Loucy (cell line): Measurements from ENCODE around the gene DIDO1.
A peak's percentile ranks its signal among the peaks of the same experiment; 100 is the strongest.

Source experiments
- H2AFZ ChIP-seq: fragments of 200-600 bp; sonication (generic); 2 replicates; pipeline ENCODE4 v1.6.0; 2016; ENCODE audit warnings: antibody characterized with exemption, mild to moderate bottlenecking, low read length, moderate library complexity
- H3F3A ChIP-seq: fragments of 200-600 bp; 2 replicates; pipeline ENCODE4 v1.6.0; 2016; ENCODE audit warnings: antibody characterized with exemption, low read depth, mild to moderate bottlenecking
- H3K27me3 ChIP-seq: fragments of 200-600 bp; sonication (generic); 2 replicates; pipeline ENCODE4 v1.6.1; 2014; ENCODE audit warnings: low read length, mild to moderate bottlenecking; ENCODE audit not compliant: insufficient read depth, poor library complexity, severe bottlenecking
- H3K36me3 ChIP-seq: fragments of 200-600 bp; sonication (generic); 2 replicates; pipeline ENCODE4 v1.6.1; 2016; ENCODE audit warnings: low read length; ENCODE audit not compliant: insufficient read depth
- H3K4me1 ChIP-seq: fragments of 200-600 bp; sonication (generic); 2 replicates; pipeline ENCODE4 v1.5.1; 2014; ENCODE audit warnings: low read length, mild to moderate bottlenecking; ENCODE audit not compliant: insufficient read depth, poor library complexity, severe bottlenecking
- H3K4me2 ChIP-seq: fragments of 200-600 bp; sonication (generic); 2 replicates; pipeline ENCODE4 v1.6.0; 2014; ENCODE audit warnings: antibody characterized with exemption, low read length, low read depth, mild to moderate bottlenecking; ENCODE audit not compliant: poor library complexity, severe bottlenecking
- H3K4me3 ChIP-seq: fragments of 200-600 bp; sonication (generic); 2 replicates; pipeline ENCODE4 v1.5.1; 2014; ENCODE audit warnings: low read length, mild to moderate bottlenecking, mixed read lengths; ENCODE audit not compliant: poor library complexity, severe bottlenecking
- H3K79me2 ChIP-seq: fragments of 200-600 bp; sonication (generic); 2 replicates; pipeline ENCODE4 v1.6.1; 2014; ENCODE audit warnings: low read length; ENCODE audit not compliant: insufficient read depth
- H3K9ac ChIP-seq: fragments of 200-600 bp; sonication (generic); 2 replicates; pipeline ENCODE4 v1.6.0; 2014; ENCODE audit warnings: mild to moderate bottlenecking, low read depth, low read length, moderate library complexity; ENCODE audit not compliant: poor library complexity, severe bottlenecking
- H3K9me2 ChIP-seq: fragments of 200-600 bp; sonication (generic); replicated peaks from 2 replicates; pipeline ENCODE4 v1.6.1; 2016; ENCODE audit warnings: low read depth, low read length, mixed read lengths
- H3K9me3 ChIP-seq: fragments of 200-600 bp; sonication (generic); 2 replicates; pipeline ENCODE4 v1.6.1; 2014; ENCODE audit warnings: mild to moderate bottlenecking, antibody characterized with exemption, low read length, low read depth; ENCODE audit not compliant: insufficient read depth
- H4K20me1 ChIP-seq: fragments of 200-600 bp; sonication (generic); 2 replicates; pipeline ENCODE4 v1.6.0; 2014; ENCODE audit warnings: antibody characterized with exemption, low read length, mild to moderate bottlenecking; ENCODE audit not compliant: insufficient read depth, poor library complexity, severe bottlenecking
- CTCF ChIP-seq: fragments of 200-600 bp; sonication (generic); conservative IDR thresholded peaks from 2 replicates; pipeline ENCODE4 v1.5.1; 2014; ENCODE audit warnings: mild to moderate bottlenecking, antibody characterized with exemption, low read length
- EZH2phosphoT487 ChIP-seq: fragments of 200-600 bp; IDR thresholded peaks from 2 replicates; pipeline ENCODE4 v1.6.1; 2018; ENCODE audit warnings: antibody characterized with exemption, mild to moderate bottlenecking, moderate library complexity, borderline replicate concordance

DIDO1 gene

DNA sequence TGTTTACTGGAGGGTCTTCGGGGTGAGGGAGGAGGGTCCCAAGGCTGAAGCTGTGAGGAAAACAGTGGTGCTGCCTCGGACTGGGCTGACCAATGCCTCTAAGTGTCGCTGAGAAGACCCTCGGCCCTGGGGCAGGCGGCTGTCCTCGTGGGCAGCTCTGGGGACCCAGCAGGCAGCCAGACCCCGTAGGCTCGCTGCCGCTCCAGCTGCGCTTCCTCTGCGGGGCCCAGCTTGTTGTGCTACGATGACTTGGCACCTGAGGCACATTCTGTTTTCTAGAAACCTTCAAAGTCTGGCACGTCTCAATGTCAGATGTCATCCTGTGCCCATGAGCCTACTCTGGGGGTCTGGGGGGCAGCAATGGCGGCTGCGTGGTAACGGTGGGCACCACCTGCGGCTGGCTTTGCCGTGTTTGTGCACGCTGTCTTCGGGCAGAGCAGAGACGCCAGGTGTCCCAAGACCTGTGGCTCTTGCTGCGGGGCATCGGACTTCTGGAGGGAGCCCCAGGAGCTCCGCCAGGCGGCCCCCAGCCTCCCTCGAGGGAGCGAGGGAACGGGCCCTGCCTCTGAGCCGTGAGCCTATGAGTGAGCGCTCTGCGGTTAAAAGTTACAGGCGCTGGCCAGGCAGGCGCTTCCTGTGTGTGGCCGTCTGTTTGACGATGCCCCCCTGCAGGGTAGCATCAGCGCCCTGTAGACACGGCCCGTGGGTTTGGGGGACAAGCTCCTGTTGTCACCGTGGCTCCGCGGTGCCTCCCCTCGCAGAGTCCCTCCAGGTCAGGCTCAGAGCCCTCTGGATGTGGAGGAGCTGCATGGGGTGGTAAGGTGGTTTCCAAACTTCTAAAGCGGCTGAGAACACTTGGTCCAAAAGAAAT is 33.0 kb upstream of the DIDO1 start:
- TF ChIP-seq EZH2phosphoT487 (no peak), CTCF (no peak; the same call in 1 of the 2 replicates)
- Histone ChIP-seq H3K9me3 (no peaks in the 10 kb centered on the region), H3K4me1 (peaks cover 57% of the 10 kb centered on the region), H3F3A (peaks cover 5% of the 10 kb centered on the region), H3K9ac (peak overlapping the region; percentile 74), H3K79me2 (peaks cover 58% of the 10 kb centered on the region), H4K20me1 (no peaks in the 10 kb centered on the region), H3K36me3 (peaks cover 13% of the 10 kb centered on the region; the same call in 1 of the 2 replicates), H3K4me3 (peak overlapping the region; percentile 67), H3K27me3 (no peaks in the 10 kb centered on the region), H3K9me2 (no peaks in the 10 kb centered on the region), H3K4me2 (peak overlapping the region; percentile 75), H2AFZ (no peak overlapping the region)

GRCh38 chr20:62958388-62959100 is 32.2 kb upstream of the DIDO1 start:
- Histone ChIP-seq H3F3A (peaks cover 7% of the 10 kb centered on the region), H3K4me2 (peak overlapping the region; percentile 75), H3K27me3 (no peaks in the 10 kb centered on the region), H2AFZ (no peak overlapping the region), H3K4me3 (peak overlapping the region; percentile 67), H3K36me3 (peaks cover 5% of the 10 kb centered on the region; the same call in 1 of the 2 replicates), H3K9me2 (no peaks in the 10 kb centered on the region), H3K9ac (peak overlapping the region; percentile 74), H4K20me1 (no peaks in the 10 kb centered on the region), H3K4me1 (peaks cover 61% of the 10 kb centered on the region), H3K9me3 (no peaks in the 10 kb centered on the region), H3K79me2 (peaks cover 55% of the 10 kb centered on the region)
- no peak for TF ChIP-seq CTCF
- TF ChIP-seq EZH2phosphoT487 = no peak

DNA sequence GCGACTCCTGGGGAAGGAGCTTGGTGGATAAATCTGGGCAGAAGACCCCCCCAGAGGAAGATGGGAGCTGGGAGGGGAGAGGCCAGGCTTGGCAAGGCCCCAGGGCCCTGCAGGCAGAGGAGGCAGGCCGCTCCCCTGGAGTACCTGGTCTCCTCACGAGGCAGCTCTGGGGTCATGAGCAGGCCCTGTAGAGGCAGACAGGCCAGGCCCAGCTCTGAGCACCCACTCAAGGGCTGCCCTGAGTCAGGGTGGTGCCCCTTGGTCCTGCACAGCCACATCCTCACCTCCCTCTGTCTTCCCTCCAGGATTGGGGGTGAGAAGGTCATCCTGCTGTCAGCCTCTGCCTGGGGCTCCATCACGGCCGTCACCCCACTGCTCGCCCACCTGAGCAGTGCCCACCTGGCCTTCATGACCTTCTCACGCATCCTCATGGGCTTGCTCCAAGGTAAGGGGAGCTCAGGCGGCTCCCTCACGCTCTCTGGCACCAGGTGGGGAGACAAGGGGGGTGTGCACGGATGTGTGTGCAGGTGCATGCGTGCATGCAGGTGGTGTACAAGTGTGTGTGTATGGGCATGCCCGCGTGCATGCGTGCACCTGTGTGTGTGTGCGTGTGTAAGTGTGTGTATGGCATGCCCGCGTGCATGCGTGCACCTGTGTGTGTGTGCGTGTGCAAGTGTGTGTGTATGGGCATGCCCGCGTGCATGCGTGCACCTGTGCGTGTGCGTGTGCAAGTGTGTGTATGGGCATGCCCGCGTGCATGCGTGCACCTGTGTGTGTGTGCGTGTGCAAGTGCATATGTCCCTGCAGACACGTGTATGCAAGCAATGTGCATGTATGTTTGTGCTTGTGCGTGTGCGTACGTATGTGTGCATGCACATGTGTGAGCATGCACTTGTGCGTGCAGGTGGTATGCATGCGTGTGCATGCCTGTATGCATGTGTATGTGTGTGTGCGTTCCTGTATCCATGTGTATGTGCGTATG is 31.1 kb upstream of the DIDO1 start:
- TF ChIP-seq EZH2phosphoT487 (no peak), CTCF (no peak)
- H3F3A ChIP-seq = peaks cover 14% of the 10 kb centered on the region
- H3K4me1 ChIP-seq = peaks cover 69% of the 10 kb centered on the region
- H3K9ac ChIP-seq = no peak overlapping the region
- H3K27me3 ChIP-seq = no peaks in the 10 kb centered on the region
- no peaks in the 10 kb centered on the region for H3K9me3 ChIP-seq
- H3K4me3 ChIP-seq = no peak overlapping the region
- H2AFZ ChIP-seq = no peak overlapping the region
- no peaks in the 10 kb centered on the region for H4K20me1 ChIP-seq
- no peak overlapping the region for H3K4me2 ChIP-seq
- no peaks in the 10 kb centered on the region for H3K36me3 ChIP-seq
- no peaks in the 10 kb centered on the region for H3K9me2 ChIP-seq
- peaks cover 54% of the 10 kb centered on the region for H3K79me2 ChIP-seq
